CD4-positive, alpha-beta memory T cell (primary cell): ENCODE results near the gene ZFP36L1. TPM values are rescaled to one million over a fixed set of nuclear protein-coding genes. Genes with fewer than 3 reads are reported as not detected.

Experiments used
- CTCF ChIA-PET: fragments of 350-600 bp; sonication (Branson Sonifier 250); formaldehyde crosslinking; loops from one replicate; lab custom pipeline; 2021; ENCODE audit warnings: inconsistent platforms; ENCODE audit not compliant: partially characterized antibody; lab: Charles Lee
- POLR2A ChIA-PET: fragments of 350-600 bp; sonication (Branson Sonifier 250); formaldehyde crosslinking; loops from one replicate; lab custom pipeline; 2021; ENCODE audit not compliant: partially characterized antibody; lab: Charles Lee
- DNase-seq, 5 donors: peaks; one replicate each; pipeline versions ENCODE4 v3.0.0 to v3.0.0-alpha.2; 2020 to 2022; ENCODE audit warnings: mixed read lengths in 1 of 5
- H3K27ac ChIP-seq: one replicate; pipeline ENCODE4 v1.7.0; 2013; ENCODE audit warnings: low read depth, low read length
- H3K27me3 ChIP-seq: 2 replicates; pipeline ENCODE4 v1.7.0; 2013; ENCODE audit warnings: mild to moderate bottlenecking, low read length, moderate library complexity; ENCODE audit not compliant: insufficient read depth
- H3K36me3 ChIP-seq: 2 replicates; pipeline ENCODE4 v1.7.0; 2013; ENCODE audit warnings: mild to moderate bottlenecking, low read length, moderate library complexity; ENCODE audit not compliant: insufficient read depth
- H3K4me1 ChIP-seq: 2 replicates; pipeline ENCODE4 v1.7.0; 2013; ENCODE audit warnings: mild to moderate bottlenecking, low read length, moderate library complexity; ENCODE audit not compliant: insufficient read depth
- H3K4me3 ChIP-seq, 2 donors: one replicate each; pipeline ENCODE4 v1.7.0; 2013; ENCODE audit warnings: low read length in 2 of 2, mild to moderate bottlenecking in 1 of 2
- H3K9me3 ChIP-seq, 2 donors: one replicate each; pipeline ENCODE4 v1.7.0; 2013; ENCODE audit warnings: low read length in 2 of 2, control low read depth in 1 of 2; ENCODE audit not compliant: control insufficient read depth in 1 of 2
- H3K27ac Mint-ChIP-seq, 7 donors: one replicate each; pipeline ENCODE4 v1.8.0; 2020 to 2021; ENCODE audit warnings: mixed read lengths in 7 of 7, mild to moderate bottlenecking in 6 of 7, inconsistent platforms in 3 of 7, moderate library complexity in 3 of 7
- H3K27me3 Mint-ChIP-seq, 2 donors: one replicate each; pipeline ENCODE4 v1.8.0; 2020 to 2021; ENCODE audit warnings: mixed read lengths in 2 of 2
- H3K36me3 Mint-ChIP-seq, 2 donors: one replicate each; pipeline ENCODE4 v1.8.0; 2020 to 2021; ENCODE audit warnings: mixed read lengths in 2 of 2, inconsistent platforms in 1 of 2, mild to moderate bottlenecking in 1 of 2
- H3K4me1 Mint-ChIP-seq, 4 donors: one replicate each; pipeline ENCODE4 v1.8.0; 2020 to 2021; ENCODE audit warnings: mixed read lengths in 4 of 4, mild to moderate bottlenecking in 1 of 4
- H3K4me3 Mint-ChIP-seq, 8 donors: one replicate each; pipeline ENCODE4 v1.8.0; 2020 to 2021; ENCODE audit warnings: mixed read lengths in 8 of 8, mild to moderate bottlenecking in 7 of 8, moderate library complexity in 6 of 8, inconsistent platforms in 3 of 8
- H3K9me3 Mint-ChIP-seq, 8 donors: one replicate each; pipeline ENCODE4 v1.8.0; 2020 to 2021; ENCODE audit warnings: mixed read lengths in 8 of 8, mild to moderate bottlenecking in 5 of 8, inconsistent platforms in 3 of 8, moderate library complexity in 1 of 8
- intact Hi-C: fragments of 100-400 bp; cut with micrococcal nuclease; formaldehyde crosslinking; loops from one replicate; pipeline ENCODE4 v1.15.1; 2023
- polyA plus RNA-seq, 2 donors: library from polyadenylated mRNA; unstranded; fragments of 300-500 nt; fragmentation: Illumina TruSeq; gene quantifications; one replicate each; pipeline ENCODE4 v1.2.3, GENCODE V29; 2021
- total RNA-seq, 2 experiments: library from RNA; stranded (reverse); gene quantifications; one replicate each; pipeline ENCODE4 v1.2.3, GENCODE V29; 2021

The ZFP36L1 gene
- total and polyA plus RNA-seq, 4 experiments from 2014 or later: 60.3 to 242 (median 177) TPM

- H3K4me1 ChIP-seq: peaks cover 8% of the 10 kb centered on the region
- H3K27ac ChIP-seq: no peak overlapping the region
- CTCF ChIA-PET: interaction anchor here (0.6 to 20.9 kb wide), 4 partner anchors 12 to 964 kb away, joined by 5 to 428 read pairs (median 41); no protein-coding TSS in a partner anchor
- no peak overlapping the region for H3K4me3 ChIP-seq
- no peaks in the 10 kb centered on the region for H3K36me3 ChIP-seq
- no peaks in the 10 kb centered on the region for H3K27me3 Mint-ChIP-seq
- H3K4me3 Mint-ChIP-seq: no peak overlapping the region
- DNase-seq: no peak
- no peaks in the 10 kb centered on the region for H3K27me3 ChIP-seq
- POLR2A ChIA-PET: no interaction called here
- intact Hi-C loops: no loop called here
- H3K9me3 Mint-ChIP-seq: peaks cover 0 to 11% (median 4%) of the 10 kb centered on the region in 8 donors
- no peaks in the 10 kb centered on the region for H3K36me3 Mint-ChIP-seq
- no peak overlapping the region for H3K27ac Mint-ChIP-seq
- H3K4me1 Mint-ChIP-seq: peaks cover 0 to 12% (median 4%) of the 10 kb centered on the region in 4 donors
- no peaks in the 10 kb centered on the region for H3K9me3 ChIP-seq
Observed at GRCh38 chr14:68828698-68829097, 35.8 kb upstream of the ZFP36L1 start.

- Histone ChIP-seq H3K27me3 (no peaks in the 10 kb centered on the region), H3K27ac (no peak overlapping the region), H3K4me3 (no peak overlapping the region), H3K9me3 (no peaks in the 10 kb centered on the region), H3K4me1 (peaks cover 29% of the 10 kb centered on the region), H3K36me3 (no peaks in the 10 kb centered on the region)
- intact Hi-C loops: no loop called here
- ChIA-PET CTCF (interaction anchor here (0.9 to 20.9 kb wide), 14 partner anchors 9 to 892 kb away, joined by 3 to 428 read pairs (median 5); no protein-coding TSS in a partner anchor), POLR2A (interaction anchor here (26.7 kb wide), 1 partner anchor 37 kb away, joined by 1973 read pairs; the partner anchor contains the start of gene ZFP36L1)
- H3K4me1 Mint-ChIP-seq: peaks cover 8 to 36% (median 21%) of the 10 kb centered on the region in 4 donors
- H3K9me3 Mint-ChIP-seq: no peaks in the 10 kb centered on the region
- H3K4me3 Mint-ChIP-seq: no peak overlapping the region
- no peak overlapping the region for H3K27ac Mint-ChIP-seq
- no peak for DNase-seq
- H3K36me3 Mint-ChIP-seq: no peaks in the 10 kb centered on the region
- no peaks in the 10 kb centered on the region for H3K27me3 Mint-ChIP-seq
Observed at GRCh38 chr14:68825729-68826128, 32.9 kb upstream of the ZFP36L1 start.

GRCh38 chr14:68824517-68825347, 31.9 kb upstream of the ZFP36L1 start:
- H3K4me3 ChIP-seq: no peak overlapping the region
- H3K36me3 ChIP-seq: no peaks in the 10 kb centered on the region
- Mint-ChIP-seq H3K4me3 (no peak overlapping the region), H3K36me3 (no peaks in the 10 kb centered on the region), H3K27ac (peak overlapping the region in 1 of 7 donors; percentile 57), H3K4me1 (peaks cover 16 to 46% (median 30%) of the 10 kb centered on the region in 4 donors), H3K27me3 (no peaks in the 10 kb centered on the region), H3K9me3 (no peaks in the 10 kb centered on the region)
- intact Hi-C loops: loop anchor here (5.0 kb wide), 1 partner anchor 1007 kb away; the partner anchor contains the start of genes RAD51B and ZFYVE26
- no peaks in the 10 kb centered on the region for H3K27me3 ChIP-seq
- no peak overlapping the region for H3K27ac ChIP-seq
- DNase-seq: no peak
- CTCF ChIA-PET: interaction anchor here (0.9 to 20.9 kb wide), 15 partner anchors 8 to 891 kb away, joined by 3 to 428 read pairs (median 5); no protein-coding TSS in a partner anchor
- H3K4me1 ChIP-seq: peaks cover 39% of the 10 kb centered on the region
- POLR2A ChIA-PET: interaction anchor here (26.7 kb wide), 1 partner anchor 36 kb away, joined by 1973 read pairs; the partner anchor contains the start of gene ZFP36L1
- no peaks in the 10 kb centered on the region for H3K9me3 ChIP-seq

- Mint-ChIP-seq H3K4me1 (peaks cover 21 to 52% (median 35%) of the 10 kb centered on the region in 4 donors), H3K27ac (peak overlapping the region in 1 of 7 donors; percentile 47), H3K4me3 (no peak overlapping the region), H3K9me3 (no peaks in the 10 kb centered on the region), H3K36me3 (no peaks in the 10 kb centered on the region), H3K27me3 (no peaks in the 10 kb centered on the region)
- intact Hi-C loops: loop anchor here (5.0 kb wide), 1 partner anchor 1007 kb away; the partner anchor contains the start of genes RAD51B and ZFYVE26
- no peaks in the 10 kb centered on the region for H3K27me3 ChIP-seq
- H3K36me3 ChIP-seq: no peaks in the 10 kb centered on the region
- POLR2A ChIA-PET: interaction anchor here (26.7 kb wide), 1 partner anchor 36 kb away, joined by 1973 read pairs; the partner anchor contains the start of gene ZFP36L1
- CTCF ChIA-PET: interaction anchor here (1.1 to 20.9 kb wide), 5 partner anchors 18 to 890 kb away, joined by 3 to 428 read pairs (median 25); no protein-coding TSS in a partner anchor
- H3K4me3 ChIP-seq: no peak overlapping the region
- no peak for DNase-seq
- H3K27ac ChIP-seq: no peak overlapping the region
- H3K9me3 ChIP-seq: no peaks in the 10 kb centered on the region
- H3K4me1 ChIP-seq: peaks cover 44% of the 10 kb centered on the region
Observed at GRCh38 chr14:68824207-68824516, 31.3 kb upstream of the ZFP36L1 start.

GRCh38 chr14:68823434-68824206, 30.8 kb upstream of the ZFP36L1 start:
- Mint-ChIP-seq H3K9me3 (no peaks in the 10 kb centered on the region), H3K4me1 (peaks cover 21 to 55% (median 38%) of the 10 kb centered on the region in 4 donors), H3K27ac (peak overlapping the region in 6 of 7 donors; percentile 7 to 88 (median 56)), H3K4me3 (no peak overlapping the region), H3K36me3 (no peaks in the 10 kb centered on the region), H3K27me3 (no peaks in the 10 kb centered on the region)
- intact Hi-C loops: loop anchor here (5.0 kb wide), 1 partner anchor 1006 kb away; the partner anchor contains the start of genes RAD51B and ZFYVE26
- ChIA-PET POLR2A (interaction anchor here (26.7 kb wide), 1 partner anchor 35 kb away, joined by 1973 read pairs; the partner anchor contains the start of gene ZFP36L1), CTCF (interaction anchor here (0.6 to 20.9 kb wide), 5 partner anchors 19 to 889 kb away, joined by 5 to 428 read pairs (median 25); no protein-coding TSS in a partner anchor)
- Histone ChIP-seq H3K36me3 (no peaks in the 10 kb centered on the region), H3K4me1 (peaks cover 50% of the 10 kb centered on the region), H3K4me3 (no peak overlapping the region), H3K27me3 (no peaks in the 10 kb centered on the region), H3K27ac (no peak overlapping the region), H3K9me3 (no peaks in the 10 kb centered on the region)
- no peak for DNase-seq

GRCh38 chr14:68822926-68823325, 30.1 kb upstream of the ZFP36L1 start:
- ChIA-PET CTCF (interaction anchor here (0.6 to 20.9 kb wide), 4 partner anchors 19 to 889 kb away, joined by 5 to 428 read pairs (median 50); no protein-coding TSS in a partner anchor), POLR2A (interaction anchor here (26.7 kb wide), 1 partner anchor 34 kb away, joined by 1973 read pairs; the partner anchor contains the start of gene ZFP36L1)
- no peaks in the 10 kb centered on the region for H3K9me3 Mint-ChIP-seq
- peak overlapping the region; percentile 57 for H3K27ac ChIP-seq
- H3K27me3 ChIP-seq: no peaks in the 10 kb centered on the region
- no peak for DNase-seq
- intact Hi-C loops: loop anchor here (5.0 kb wide), 1 partner anchor 1006 kb away; the partner anchor contains the start of genes RAD51B and ZFYVE26
- no peak overlapping the region for H3K4me3 ChIP-seq
- H3K36me3 Mint-ChIP-seq: no peaks in the 10 kb centered on the region
- H3K27me3 Mint-ChIP-seq: no peaks in the 10 kb centered on the region
- no peaks in the 10 kb centered on the region for H3K9me3 ChIP-seq
- no peak overlapping the region for H3K4me3 Mint-ChIP-seq
- no peaks in the 10 kb centered on the region for H3K36me3 ChIP-seq
- H3K4me1 ChIP-seq: peaks cover 55% of the 10 kb centered on the region
- H3K27ac Mint-ChIP-seq: peak overlapping the region in 5 of 7 donors; percentile 25 to 95 (median 83)
- peaks cover 25 to 55% (median 40%) of the 10 kb centered on the region in 4 donors for H3K4me1 Mint-ChIP-seq
